Measurements from ENCODE around the gene GSK3B. TPM values are rescaled to one million over a fixed set of nuclear protein-coding genes. Genes with fewer than 3 reads are reported as not detected.

Gene GSK3B
- total RNA-seq, 1 experiment from 2014 or later = 56.5 TPM

GRCh38 chr3:120090422-120090821, 3.8 kb downstream of the GSK3B start:
- Mint-ChIP-seq H3K9me3 (no peaks in the 10 kb centered on the region), H3K4me3 (no peak overlapping the region), H3K4me1 (peaks cover 16 to 18% of the 10 kb centered on the region in 2 experiments), H3K36me3 (ENCODE audit: insufficient read depth in 1 of 3, low read depth in 3 of 3) (peaks cover 0 to 7% (median 3%) of the 10 kb centered on the region in 3 experiments; a peak in 5 of 7 replicates), H3K27me3 (ENCODE audit: low read depth) (no peaks in the 10 kb centered on the region), H3K27ac (no peak overlapping the region)
- Histone ChIP-seq H3K27me3 (ENCODE audit: insufficient read depth, low read length) (no peaks in the 10 kb centered on the region), H4K20me1 (ENCODE audit: control insufficient read depth, insufficient read depth, insufficient read length) (no peaks in the 10 kb centered on the region), H3K23ac (ENCODE audit: insufficient read length, low read depth, low read length) (no peak overlapping the region), H3K27ac (ENCODE audit: insufficient read length, low read depth, low read length) (no peak overlapping the region), H3K4me1 (ENCODE audit: insufficient read depth, low read length) (no peaks in the 10 kb centered on the region), H3K79me2 (ENCODE audit: insufficient read depth, low read length) (peaks cover 51% of the 10 kb centered on the region; the same call in 1 of the 2 replicates), H3K4ac (ENCODE audit: low read depth, low read length) (no peak overlapping the region), H2BK15ac (ENCODE audit: low read depth, low read length) (no peak overlapping the region), H4K5ac (ENCODE audit: insufficient read length, low read depth, low read length) (no peak overlapping the region), H2BK120ac (ENCODE audit: low read depth, low read length, poor library complexity, severe bottlenecking) (no peak overlapping the region), H2BK5ac (ENCODE audit: insufficient read length, low read length) (no peak overlapping the region), H2BK20ac (ENCODE audit: low read depth, low read length, poor library complexity, severe bottlenecking) (no peak overlapping the region), H3K4me2 (ENCODE audit: insufficient read depth, insufficient read length, low read length) (peak overlapping the region; percentile 57), H3K18ac (ENCODE audit: insufficient read length, low read depth, low read length) (no peak overlapping the region), H3K23me2 (ENCODE audit: insufficient read length, low read depth, low read length, poor library complexity, severe bottlenecking) (no peaks in the 10 kb centered on the region), H2BK12ac (ENCODE audit: insufficient read length, low read depth, low read length) (no peak overlapping the region), H3K79me1 (ENCODE audit: insufficient read depth, low read depth, low read length, poor library complexity, severe bottlenecking) (no peaks in the 10 kb centered on the region), H4K91ac (ENCODE audit: insufficient read length, low read depth, low read length) (no peak overlapping the region), H3K9ac (ENCODE audit: extremely low read depth, insufficient read length, low read length) (peak overlapping the region; percentile 44), H3K9me3 (ENCODE audit: control insufficient read depth, low read depth, low read length) (no peaks in the 10 kb centered on the region), H3K56ac (ENCODE audit: insufficient read length, low read depth, low read length) (no peak overlapping the region), H3K14ac (ENCODE audit: insufficient read depth, low read length) (no peak overlapping the region), H3T11ph (ENCODE audit: low read length) (no peak overlapping the region), H2AK5ac (ENCODE audit: insufficient read length, low read length) (no peak overlapping the region), H2AFZ (ENCODE audit: low read length) (no peak overlapping the region), H4K8ac (replicated peaks; ENCODE audit: insufficient read length, low read depth, low read length) (no peak overlapping the region)
- DNase-seq = no peak
- no peak for TF ChIP-seq CTCF (conservative IDR thresholded peaks at IDR 0.05)
- 100% methylated on average over 1 of the region's 1 CpG for WGBS (ENCODE audit: extremely low coverage, insufficient read length, low lambda C conversion rate)
